HG03135 (cell line): ENCODE data around the gene GPHN.
"Not testable (repeated sequence)": the region's sequence is repeated elsewhere in the genome, so short reads cannot be mapped to it uniquely, and the experiment has no call there.

Experiments used
- ATAC-seq: cut with Tn5 transposase; IDR thresholded peaks from one replicate; pipeline ENCODE4 v1.9.1; 2021; ENCODE audit warnings: mild to moderate bottlenecking, moderate library complexity; ENCODE audit not compliant: unreplicated experiment

The GPHN gene

DNA sequence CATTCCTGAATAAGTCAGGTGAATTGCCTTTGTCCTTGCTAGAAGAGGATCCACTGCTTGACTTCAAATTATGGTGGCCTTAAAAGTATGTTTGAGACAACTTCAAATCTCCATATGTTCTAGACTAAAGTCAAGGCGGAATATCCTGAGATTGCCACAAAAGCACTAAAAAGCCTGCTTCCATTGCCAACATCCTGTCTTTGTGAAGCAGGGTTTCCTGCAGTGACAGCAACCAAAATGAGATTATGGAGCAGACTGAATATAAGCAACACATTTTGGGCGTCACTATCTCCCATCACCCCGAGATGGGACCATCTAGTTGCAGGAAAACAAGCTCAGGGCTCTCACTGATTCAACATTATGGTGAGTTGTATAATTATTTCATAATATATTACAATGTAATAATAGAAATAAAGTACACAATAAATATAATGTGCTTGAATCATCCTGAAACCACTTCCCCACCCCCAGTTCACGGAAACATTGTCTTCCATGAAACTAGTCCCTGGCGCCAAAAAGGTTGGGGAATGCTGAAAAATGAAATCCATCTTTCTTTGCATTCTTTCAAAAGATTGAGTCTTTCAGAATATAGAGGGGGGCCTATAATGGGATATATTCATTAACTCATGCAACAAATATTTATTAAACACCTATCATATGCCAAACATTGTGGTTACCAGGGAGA, 143.7 kb downstream of the GPHN start:
- no peak for ATAC-seq

DNA sequence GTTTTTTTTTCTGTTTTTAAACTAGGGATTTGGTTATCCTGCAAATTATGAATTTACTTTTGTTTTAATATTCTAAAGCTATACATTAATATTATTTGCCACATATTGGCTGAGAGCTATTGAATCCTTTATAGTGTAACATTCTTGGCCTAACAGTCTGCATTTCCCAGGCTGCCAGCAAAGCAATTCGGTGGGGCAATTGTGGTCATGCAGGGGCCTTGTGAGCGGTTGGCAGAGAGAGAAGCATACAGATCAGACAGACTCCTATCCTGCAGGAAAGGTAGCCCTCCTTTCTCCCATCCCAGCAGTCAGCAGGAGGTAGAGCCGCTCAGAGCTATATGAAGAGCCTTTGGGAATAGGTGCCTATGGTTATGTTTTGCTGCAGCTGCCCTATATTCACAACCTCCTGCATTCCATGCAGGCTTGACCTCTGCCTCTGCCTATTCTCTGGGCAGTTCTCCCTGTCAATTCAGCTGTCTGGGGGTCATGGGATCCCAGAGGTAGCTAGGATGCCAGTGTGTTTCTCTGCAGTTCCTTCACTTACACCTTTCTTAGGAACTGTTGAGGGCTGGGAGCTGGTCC, 144.7 kb downstream of the GPHN start:
- ATAC-seq: no peak

GRCh38 chr14:66657780-66658179, 149.8 kb downstream of the GPHN start:
- no peak for ATAC-seq

DNA sequence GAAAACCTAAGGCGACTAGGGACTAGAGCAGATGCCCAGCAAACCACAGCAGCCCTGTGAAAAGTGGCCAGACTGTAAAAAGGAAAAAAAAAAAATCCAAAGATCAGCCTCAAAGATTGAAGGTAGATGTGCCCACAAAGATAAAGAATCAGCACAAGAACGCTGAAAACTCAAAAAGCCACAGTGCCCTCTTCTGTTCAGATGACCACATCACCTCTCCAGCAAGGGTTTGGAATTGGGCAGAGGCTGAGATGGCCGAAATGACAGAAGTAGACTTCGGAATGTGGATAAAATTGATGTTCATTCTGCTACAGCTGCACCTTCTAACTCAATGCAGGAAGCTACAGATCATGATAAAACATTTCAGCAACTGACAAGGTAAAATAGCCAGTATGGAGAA, 154.4 kb downstream of the GPHN start:
- ATAC-seq: no peak

DNA sequence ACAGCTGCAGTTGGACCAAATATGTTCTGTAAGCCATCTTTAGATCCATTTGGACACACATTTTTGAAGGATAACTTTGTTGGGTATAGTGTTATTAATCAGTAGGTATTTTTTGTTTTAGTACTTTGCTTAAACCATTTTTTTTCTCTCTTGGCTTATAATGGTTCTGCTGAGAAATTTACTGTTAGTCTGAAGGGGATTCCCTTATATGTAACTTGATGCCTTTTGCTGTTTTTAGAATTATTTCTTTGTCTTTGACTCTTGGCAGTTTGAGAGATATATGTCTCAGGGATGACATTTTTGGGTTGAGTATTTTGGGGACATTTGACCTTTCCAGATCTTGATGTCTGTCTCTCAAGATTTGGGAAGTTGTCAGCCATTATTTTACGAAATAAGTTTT, 169.8 kb downstream of the GPHN start:
- no peak for ATAC-seq

GRCh38 chr14:66680216-66680615, 172.3 kb downstream of the GPHN start:
- ATAC-seq: no peak

DNA sequence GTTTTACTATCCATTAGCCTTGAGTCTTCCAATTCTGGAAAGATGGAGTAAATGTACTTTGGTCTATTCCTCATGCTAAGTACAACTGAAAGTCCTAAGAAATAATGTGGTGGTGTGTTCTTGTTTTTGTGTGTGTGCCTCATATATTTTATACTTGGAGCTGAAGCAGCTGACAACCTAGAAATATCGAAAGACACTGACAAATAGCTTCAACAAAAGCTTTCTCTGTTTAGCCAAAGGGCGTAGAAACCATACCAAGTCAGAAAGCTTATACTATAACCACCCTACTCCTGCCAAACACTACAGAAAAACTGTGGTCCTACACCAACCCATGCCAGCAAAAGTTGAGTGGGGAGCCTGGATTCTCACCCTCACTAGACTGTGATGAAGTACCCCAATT, 188.4 kb downstream of the GPHN start:
- no peak for ATAC-seq

DNA sequence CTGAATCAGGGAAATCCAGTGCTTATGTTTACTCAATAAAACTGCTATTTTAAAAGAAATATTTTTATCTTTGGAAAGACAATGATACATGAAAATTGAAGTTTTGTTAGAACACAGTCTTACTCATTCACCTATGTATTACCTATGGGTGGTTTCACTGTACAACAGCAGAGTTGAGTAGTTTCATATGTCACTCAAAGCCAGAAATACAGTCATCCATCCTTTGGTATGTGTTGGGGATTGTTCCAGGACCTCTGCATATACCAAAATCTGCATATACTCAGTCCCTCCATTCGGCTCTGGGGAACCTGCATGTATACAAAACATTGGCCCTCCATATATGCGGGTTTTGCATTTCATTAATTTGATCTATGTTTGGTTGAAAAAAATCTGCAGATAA, 190.6 kb downstream of the GPHN start:
- ATAC-seq: no peak

DNA sequence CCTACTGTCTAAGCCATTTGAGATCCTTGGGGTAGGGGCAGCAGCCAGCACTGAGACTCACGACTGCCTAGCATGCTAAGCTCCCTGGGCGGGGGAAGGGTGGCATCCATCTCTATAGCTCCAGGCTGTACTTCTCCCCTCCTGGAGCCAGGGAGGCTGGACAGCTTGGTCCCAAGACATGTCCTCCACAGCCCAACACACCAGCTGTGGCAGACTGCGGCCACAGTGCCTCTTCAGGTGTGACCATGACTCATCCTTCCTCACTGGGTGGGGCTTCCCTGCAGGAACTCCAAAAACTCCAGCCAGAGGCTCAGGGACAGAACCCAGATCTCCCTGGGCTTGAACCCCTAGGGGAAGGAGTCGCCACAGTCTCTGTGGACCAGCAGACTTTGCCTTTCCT, 193.9 kb downstream of the GPHN start:
- ATAC-seq: no peak

DNA sequence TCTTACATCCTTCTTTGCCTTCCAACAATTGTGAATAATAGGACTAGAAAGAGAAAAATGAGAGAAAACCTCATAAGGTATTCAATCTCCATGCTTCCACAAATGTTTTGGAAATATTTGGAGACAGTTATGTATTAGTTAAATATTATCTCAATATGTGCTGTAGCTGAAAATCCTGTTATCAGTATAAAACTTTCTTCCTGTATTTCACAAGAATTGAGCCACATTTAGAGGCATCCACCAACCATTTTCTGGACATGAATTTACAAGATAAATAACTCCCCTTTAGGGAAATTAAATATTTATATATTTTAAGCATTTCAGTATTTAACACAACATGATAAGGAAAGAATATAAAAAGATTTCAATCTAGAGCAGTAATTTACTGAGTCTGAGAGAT, 200.3 kb downstream of the GPHN start:
- ATAC-seq: no peak

- no peak for ATAC-seq
Measured at GRCh38 chr14:66709291-66709690, 201.3 kb downstream of the GPHN start.

- ATAC-seq: not testable (repeated sequence)
Measured at GRCh38 chr14:66714291-66714690, 206.3 kb downstream of the GPHN start.

DNA sequence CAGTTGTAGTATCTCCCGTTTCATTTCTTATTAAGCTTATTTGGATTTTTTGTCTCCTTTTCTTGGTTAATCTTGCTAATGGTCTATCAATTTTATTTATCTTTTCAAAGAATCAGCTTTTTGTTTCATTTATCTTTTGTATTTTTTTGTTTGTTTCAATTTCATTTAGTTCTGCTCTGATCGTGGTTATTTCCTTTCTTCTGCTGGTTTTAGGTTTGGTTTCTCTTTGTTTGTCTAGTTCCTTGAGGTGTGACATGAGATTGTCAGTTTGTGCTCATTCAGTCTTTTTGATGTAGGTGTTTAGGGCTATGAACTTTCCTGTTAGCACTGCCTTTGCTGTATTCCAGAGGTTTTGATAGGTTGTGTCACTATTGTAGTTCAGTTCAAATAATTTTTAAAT, 207.4 kb downstream of the GPHN start:
- ATAC-seq: not testable (repeated sequence)

DNA sequence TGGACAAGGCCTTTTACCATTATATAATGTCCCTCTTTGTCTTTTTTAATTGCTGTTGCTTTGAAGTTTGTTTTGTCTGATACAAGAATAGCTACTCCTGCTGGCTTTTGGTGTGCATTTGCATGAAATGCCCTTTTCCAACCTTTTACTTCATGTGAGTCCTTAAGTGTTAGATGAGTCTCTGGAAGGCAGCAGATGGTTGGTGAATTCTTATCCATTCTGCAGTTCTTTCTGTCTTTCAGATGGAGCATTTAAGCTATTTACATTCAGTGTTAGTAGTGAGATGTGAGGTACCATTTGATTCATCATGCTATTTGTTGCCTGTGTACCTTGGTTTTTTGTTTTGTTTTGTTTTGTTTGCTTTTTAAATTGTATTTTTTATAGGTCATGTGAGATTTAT, 208.3 kb downstream of the GPHN start:
- no peak for ATAC-seq

GRCh38 chr14:66717561-66718140, 209.7 kb downstream of the GPHN start:
- ATAC-seq: no peak

DNA sequence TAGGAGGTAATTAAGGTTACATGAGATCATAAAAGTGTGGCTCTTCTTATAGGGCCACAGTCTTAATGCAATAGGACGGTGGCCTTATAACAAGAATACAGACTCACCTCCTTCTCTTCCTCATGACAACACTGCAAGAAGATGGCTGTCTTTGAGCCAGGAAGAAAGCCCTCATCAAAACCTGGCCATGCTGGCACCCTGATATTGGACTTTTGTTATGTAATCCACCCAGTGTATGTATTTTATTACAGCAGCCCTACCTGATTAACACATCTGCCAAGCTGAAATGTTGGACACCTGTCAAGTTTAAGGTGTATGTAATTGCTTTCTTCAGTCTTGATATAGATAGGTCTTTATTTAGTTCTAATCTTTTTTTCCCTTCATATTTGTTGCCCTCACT, 217.0 kb downstream of the GPHN start:
- no peak for ATAC-seq

- ATAC-seq: not testable (repeated sequence)
Measured at GRCh38 chr14:66731298-66731697, 223.4 kb downstream of the GPHN start.

DNA sequence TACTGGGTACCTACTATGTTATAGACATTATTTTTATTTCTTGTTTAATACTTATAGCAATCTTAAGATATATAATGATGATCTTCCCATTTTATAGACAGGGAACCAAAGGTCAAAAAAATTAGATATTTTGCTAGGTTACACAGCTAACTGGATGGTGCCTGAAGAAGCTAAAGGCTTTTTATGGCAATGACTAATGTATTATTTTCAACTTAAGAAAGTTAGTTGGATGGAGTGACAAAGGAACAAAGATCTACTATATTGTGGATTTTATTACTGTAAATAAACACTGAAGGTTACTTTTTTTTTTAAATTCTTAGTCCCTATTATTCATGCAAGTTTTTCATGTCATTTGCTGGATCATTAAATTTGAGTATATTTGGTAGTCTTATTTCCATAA, 227.9 kb downstream of the GPHN start:
- no peak for ATAC-seq

GRCh38 chr14:66739826-66740225, 231.9 kb downstream of the GPHN start:
- no peak for ATAC-seq

DNA sequence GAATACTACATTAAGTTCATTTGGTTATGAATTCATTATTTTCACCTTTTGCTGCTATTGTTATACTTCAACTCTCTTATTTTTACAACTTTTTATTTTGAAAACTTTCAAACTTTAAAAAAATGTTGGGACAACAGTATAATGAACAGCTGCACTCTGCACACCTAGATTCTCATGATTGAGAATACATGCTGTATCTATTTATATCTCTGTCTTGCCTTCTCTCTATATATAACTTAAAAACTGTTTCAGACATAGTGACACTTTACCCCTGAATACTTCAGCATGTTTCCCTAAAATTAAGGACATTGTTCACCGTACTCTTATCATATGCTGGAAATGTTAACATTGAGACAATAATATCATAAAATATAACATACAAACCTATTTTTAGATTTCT, 237.1 kb downstream of the GPHN start:
- ATAC-seq: no peak

DNA sequence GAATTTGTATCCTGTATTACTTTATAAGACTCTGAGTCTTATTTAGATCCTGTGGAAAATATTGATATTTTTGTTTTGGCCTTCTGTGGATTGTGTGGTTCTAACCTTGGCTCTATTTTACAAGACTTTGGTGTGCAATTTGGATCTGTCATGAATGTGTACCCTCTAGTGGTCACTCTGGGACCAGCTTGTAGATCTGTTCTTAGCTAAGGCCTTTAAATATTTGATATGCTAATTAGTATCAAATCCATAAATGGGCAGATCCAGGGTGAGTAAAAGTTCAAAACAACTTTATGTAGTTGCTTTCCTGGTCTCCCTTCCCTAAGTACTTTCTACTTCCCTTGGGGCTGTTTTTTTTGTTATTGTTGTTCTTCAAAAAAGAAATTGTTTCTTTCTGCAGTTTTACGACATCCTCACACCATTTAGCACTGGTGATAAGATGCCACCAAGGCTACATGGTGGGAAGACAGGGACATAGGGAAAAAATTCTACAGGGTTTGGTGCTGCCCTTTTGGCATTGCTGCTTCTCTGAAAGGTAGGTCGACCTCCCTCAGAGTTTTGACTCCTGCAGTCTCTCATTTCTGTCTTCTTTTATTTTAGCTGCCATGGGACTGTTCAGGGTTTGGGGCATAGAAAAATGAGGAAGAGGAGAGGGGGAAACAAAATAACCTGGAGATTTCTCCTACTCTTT, 238.5 kb downstream of the GPHN start:
- no peak for ATAC-seq

- no peak for ATAC-seq
Measured at GRCh38 chr14:66752109-66752508, 244.2 kb downstream of the GPHN start.
